A549 (cell line): ENCODE results near the gene ACTR8. TPM values are rescaled to one million over a fixed set of nuclear protein-coding genes. Genes with fewer than 3 reads are reported as not detected.
"Not testable (repeated sequence)": the region's sequence is repeated elsewhere in the genome, so short reads cannot be mapped to it uniquely, and the experiment has no call there.

Experiments
- ATAC-seq, 2 experiments: fragments of 200-7000 bp in 1 of 2; fragments of >200 bp in 1 of 2; cut with Nextera tagmentation in 1 of 2; cut with Tn5 transposase in 1 of 2; 3 replicates each; pipeline versions ENCODE4 v1.8.0 to v1.9.1; 2018 to 2020; ENCODE audit warnings: mild to moderate bottlenecking in 1 of 2, moderate library complexity in 1 of 2
- CTCF ChIA-PET: fragments of 300-600 bp; sonication (Branson Sonifier 250); formaldehyde crosslinking; extraction: SDS; loops from one replicate; lab custom pipeline; 2021; ENCODE audit warnings: antibody characterized with exemption, inconsistent platforms; lab: Yijun Ruan, JAX
- POLR2A ChIA-PET: fragments of 350-600 bp; formaldehyde crosslinking; extraction: SDS; loops from one replicate; lab custom pipeline; 2021; ENCODE audit warnings: antibody characterized with exemption, inconsistent platforms; lab: Yijun Ruan, JAX
- DNase-seq, 2 experiments: peaks; one replicate each; pipeline versions ENCODE4 v3.0.0 to v3.0.0-alpha.2; 2011 to 2016; ENCODE audit warnings: low read depth in 1 of 2, low spot score in 1 of 2
- FAIRE-seq: peaks from 2 replicates; lab custom pipeline; 2011; peaks lifted over from hg19 to GRCh38; lab: Jason Lieb, UNC
- H3K27ac ChIP-seq, 2 experiments: fragments of >200 bp; sonication (Bioruptor Twin); formaldehyde crosslinking; 3 replicates each; pipeline ENCODE4 v1.5.1; 2016 to 2017
- H3K4me1 ChIP-seq: fragments of >200 bp; sonication (Bioruptor Twin); formaldehyde crosslinking; 3 replicates; pipeline ENCODE4 v1.6.1; 2016
- H3K4me2 ChIP-seq: fragments of >200 bp; sonication (Bioruptor Twin); formaldehyde crosslinking; 3 replicates; pipeline ENCODE4 v1.6.1; 2016
- H3K4me3 ChIP-seq: fragments of >200 bp; sonication (Bioruptor Twin); formaldehyde crosslinking; 3 replicates; pipeline ENCODE4 v1.5.1; 2016
- H3K9me3 ChIP-seq: fragments of >200 bp; sonication (Bioruptor Twin); formaldehyde crosslinking; 3 replicates; pipeline ENCODE4 v1.6.1; 2016
- BCL3 ChIP-seq: fragments of >200 bp; sonication (Bioruptor Twin); formaldehyde crosslinking; IDR thresholded peaks from 3 replicates; pipeline ENCODE4 v1.6.1; 2016
- CHD2 ChIP-seq: fragments of 150-350 bp; IDR thresholded peaks from 2 replicates; pipeline ENCODE4 v1.6.1; 2014; ENCODE audit warnings: low read length; ENCODE audit not compliant: partially characterized antibody
- FOXS1 ChIP-seq: fragments of 250-450 bp; sonication (Bioruptor Pico); IDR thresholded peaks from 2 replicates; pipeline ENCODE4 v1.5.0; 2020; ENCODE audit warnings: mild to moderate bottlenecking, moderate library complexity
- HDAC2 ChIP-seq: fragments of 200-600 bp; sonication (generic); IDR thresholded peaks from 2 replicates; pipeline ENCODE4 v1.6.1; 2016
- HOXA7 ChIP-seq: fragments of 250-450 bp; sonication (Bioruptor Pico); IDR thresholded peaks from 2 replicates; pipeline ENCODE4 v1.5.0; 2020; ENCODE audit warnings: mild to moderate bottlenecking, moderate library complexity
- JUN ChIP-seq, 2 experiments: fragments of >200 bp; sonication (Bioruptor Twin); formaldehyde crosslinking; IDR thresholded peaks; 2 replicates in 1 of 2; 3 replicates in 1 of 2; pipeline ENCODE4 v1.6.1; 2016 to 2017
- MAFK ChIP-seq: fragments of 450-650 bp; IDR thresholded peaks from 2 replicates; pipeline ENCODE4 v1.6.1; 2014; ENCODE audit not compliant: partially characterized antibody
- PHF8 ChIP-seq: fragments of 200-600 bp; sonication (generic); IDR thresholded peaks from 2 replicates; pipeline ENCODE4 v1.6.1; 2016; ENCODE audit warnings: low read depth, mild to moderate bottlenecking, antibody characterized with exemption, moderate library complexity, borderline replicate concordance
- POLR2A ChIP-seq: IDR thresholded peaks from 2 replicates; pipeline ENCODE4 v1.6.1; 2012; ENCODE audit warnings: mild to moderate bottlenecking, low read length
- RAD21 ChIP-seq, 2 experiments: fragments of >200 bp in 1 of 2; sonication (Bioruptor Twin) in 1 of 2; formaldehyde crosslinking in 1 of 2; IDR thresholded peaks in 1 of 2; conservative IDR thresholded peaks in 1 of 2; 2 replicates in 1 of 2; 3 replicates in 1 of 2; pipeline ENCODE4 v1.6.1; 2012 to 2018; ENCODE audit warnings: inconsistent platforms in 1 of 2
- WGBS: methylation state at CpG from one replicate; pipeline ENCODE4 v1.1.6; 2017; ENCODE audit errors: missing lambda C conversion rate; 5-methylcytosine and 5-hydroxymethylcytosine counted together
- polyA minus RNA-seq: library from RNA; depleted of rRNA, polyadenylated mRNA; stranded (reverse); fragments of >200 nt; gene quantifications from 2 replicates; pipeline ENCODE4 v1.2.3, GENCODE V29; 2011; rRNA and poly(A)+ RNA removed
- polyA plus RNA-seq, 4 experiments: library from polyadenylated mRNA; depleted of rRNA in 3 of 4; stranded (reverse); fragments of >200 nt; fragmentation: RNase III in 1 of 4; extraction: RNeasy Plus Mini Kit Qiagen cat#74134 plus additional on column Dnase treatment in 1 of 4; gene quantifications; 2 replicates in 3 of 4; 3 replicates in 1 of 4; pipeline ENCODE4 v1.2.3, GENCODE V29; 2011 to 2017
- TF ChIP-seq, protein P1 (sequence below): fragments of 150-350 bp; IDR thresholded peaks from 2 replicates; pipeline ENCODE4 v1.6.1; 2014; ENCODE audit warnings: low read depth, mild to moderate bottlenecking, low read length

The ACTR8 gene, protein sequence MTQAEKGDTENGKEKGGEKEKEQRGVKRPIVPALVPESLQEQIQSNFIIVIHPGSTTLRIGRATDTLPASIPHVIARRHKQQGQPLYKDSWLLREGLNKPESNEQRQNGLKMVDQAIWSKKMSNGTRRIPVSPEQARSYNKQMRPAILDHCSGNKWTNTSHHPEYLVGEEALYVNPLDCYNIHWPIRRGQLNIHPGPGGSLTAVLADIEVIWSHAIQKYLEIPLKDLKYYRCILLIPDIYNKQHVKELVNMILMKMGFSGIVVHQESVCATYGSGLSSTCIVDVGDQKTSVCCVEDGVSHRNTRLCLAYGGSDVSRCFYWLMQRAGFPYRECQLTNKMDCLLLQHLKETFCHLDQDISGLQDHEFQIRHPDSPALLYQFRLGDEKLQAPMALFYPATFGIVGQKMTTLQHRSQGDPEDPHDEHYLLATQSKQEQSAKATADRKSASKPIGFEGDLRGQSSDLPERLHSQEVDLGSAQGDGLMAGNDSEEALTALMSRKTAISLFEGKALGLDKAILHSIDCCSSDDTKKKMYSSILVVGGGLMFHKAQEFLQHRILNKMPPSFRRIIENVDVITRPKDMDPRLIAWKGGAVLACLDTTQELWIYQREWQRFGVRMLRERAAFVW
- polyA plus RNA-seq (2011; rRNA removed) = 18.0 and 19.4 TPM in 2 replicates
- 6.7 and 7.6 TPM in 2 replicates for polyA plus RNA-seq (2012; cell fraction: cytosol; rRNA removed)
- 5.9 and 9.2 TPM in 2 replicates for polyA plus RNA-seq (2012; cell fraction: nucleus; rRNA removed)
- polyA plus RNA-seq (2017; fragmentation: RNase III; extraction: RNeasy Plus Mini Kit Qiagen cat#74134 plus additional on column Dnase treatment) = 12.5 to 14.1 TPM (median 12.8 TPM) in 3 replicates
- 14.2 and 17.1 TPM in 2 replicates for polyA minus RNA-seq

GRCh38 chr3:53881691-53882593, at the start of gene ACTR8:
Gene ACTR8, minus strand, starts transcription at chr3:53882152. Its CDS starts 51 bp downstream, at chr3:53882101.
- 10% methylated on average over 13 of the region's 65 CpGs for WGBS
- ATAC-seq (peak; percentile 93 to 98), DNase-seq (peak; percentile 52 to 76), FAIRE-seq (no peak)
- peak within 1 kb of the TSS; percentile 72 for H3K4me3 ChIP-seq
- peak within 1 kb of the TSS; percentile 79 for H3K4me2 ChIP-seq
- H3K9me3 ChIP-seq = no peaks in the 10 kb centered on the region
- ChIA-PET POLR2A (interaction anchor here (0.6 kb wide), 1 partner anchor 10 kb away, joined by 3 read pairs; no protein-coding TSS in a partner anchor), CTCF (interaction anchor here (1.7 kb wide), 1 partner anchor 9 kb away, joined by 6 read pairs; no protein-coding TSS in a partner anchor)
- H3K4me1 ChIP-seq = peaks cover 10% of the 10 kb centered on the region
- 0 out of 3 replicates have a peak, but pooled peaks have one; percentile 60 for TF ChIP-seq BCL3
- TF ChIP-seq JUN (IDR thresholded peaks at IDR 0.05) = peak; percentile 42 to 65; a peak in 2 of 5 replicates
- TF ChIP-seq, protein P1, sequence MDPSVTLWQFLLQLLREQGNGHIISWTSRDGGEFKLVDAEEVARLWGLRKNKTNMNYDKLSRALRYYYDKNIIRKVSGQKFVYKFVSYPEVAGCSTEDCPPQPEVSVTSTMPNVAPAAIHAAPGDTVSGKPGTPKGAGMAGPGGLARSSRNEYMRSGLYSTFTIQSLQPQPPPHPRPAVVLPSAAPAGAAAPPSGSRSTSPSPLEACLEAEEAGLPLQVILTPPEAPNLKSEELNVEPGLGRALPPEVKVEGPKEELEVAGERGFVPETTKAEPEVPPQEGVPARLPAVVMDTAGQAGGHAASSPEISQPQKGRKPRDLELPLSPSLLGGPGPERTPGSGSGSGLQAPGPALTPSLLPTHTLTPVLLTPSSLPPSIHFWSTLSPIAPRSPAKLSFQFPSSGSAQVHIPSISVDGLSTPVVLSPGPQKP = no peak
- TF ChIP-seq HOXA7 (CRISPR knock-in tag) = no peak
- TF ChIP-seq HDAC2 = no peak
- peak; percentile 46; the same call in 1 of the 2 replicates for TF ChIP-seq PHF8
- peak; percentile 92 for TF ChIP-seq POLR2A
- peak within 1 kb of the TSS; percentile 91 for H3K27ac ChIP-seq

DNA sequence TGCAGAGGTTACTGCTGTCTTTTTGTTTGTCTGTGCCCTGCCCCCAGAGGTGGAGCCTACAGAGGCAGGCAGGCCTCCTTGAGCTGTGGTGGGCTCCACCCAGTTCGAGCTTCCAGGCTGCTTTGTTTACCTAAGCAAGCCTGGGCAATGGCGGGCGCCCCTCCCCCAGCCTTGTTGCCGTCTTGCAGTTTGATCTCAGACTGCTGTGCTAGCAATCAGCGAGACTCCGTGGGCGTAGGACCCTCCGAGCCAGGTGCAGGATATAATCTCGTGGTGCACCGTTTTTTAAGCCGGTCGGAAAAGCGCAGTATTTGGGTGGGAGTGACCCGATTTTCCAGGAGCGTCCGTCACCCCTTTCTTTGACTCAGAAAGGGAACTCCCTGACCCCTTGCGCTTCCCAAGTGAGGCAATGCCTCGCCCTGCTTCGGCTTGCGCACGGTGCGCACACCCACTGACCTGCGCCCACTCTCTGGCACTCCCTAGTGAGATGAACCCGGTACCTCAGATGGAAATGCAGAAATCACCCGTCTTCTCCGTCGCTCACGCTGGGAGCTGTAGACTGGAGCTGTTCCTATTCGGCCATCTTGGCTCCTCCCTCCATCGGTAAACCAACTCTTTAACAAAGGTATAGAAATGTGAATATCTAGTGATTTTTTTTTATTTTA, 45.4 kb upstream of the ACTR8 start:
- H3K9me3 ChIP-seq, H3K4me2 ChIP-seq, DNase-seq, H3K4me1 ChIP-seq, H3K4me3 ChIP-seq, FAIRE-seq, H3K27ac ChIP-seq, POLR2A ChIA-PET, ATAC-seq: not testable (repeated sequence)
- CTCF ChIA-PET = interaction anchor here (3.1 kb wide), 1 partner anchor 11 kb away, joined by 21 read pairs; no protein-coding TSS in a partner anchor
- 70% methylated on average over 21 of the region's 30 CpGs for WGBS

DNA sequence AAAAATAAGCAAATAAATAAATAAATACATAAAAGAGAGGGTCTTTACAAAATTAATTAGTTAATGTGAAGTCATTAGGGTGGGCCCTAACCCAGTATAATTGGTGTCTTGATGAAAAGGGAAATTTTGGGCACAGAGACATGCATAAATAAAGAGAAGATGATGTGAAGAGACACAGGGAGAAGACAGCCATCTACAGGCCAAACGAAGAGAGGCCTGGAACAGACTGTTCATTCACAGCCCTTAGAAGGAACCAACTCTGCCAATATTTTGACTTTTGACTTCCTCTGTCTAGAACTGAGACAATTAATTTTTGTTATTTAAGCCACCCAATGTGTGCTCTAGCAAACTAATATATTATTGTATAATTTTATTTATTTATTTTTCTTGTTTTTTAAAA, 39.3 kb upstream of the ACTR8 start:
- ChIA-PET POLR2A (no interaction called here), CTCF (interaction anchor here (1.3 kb wide), 1 partner anchor 188 kb away, joined by 3 read pairs; no protein-coding TSS in a partner anchor)
- FAIRE-seq = no peak
- Histone ChIP-seq H3K27ac (no peak overlapping the region), H3K4me2 (no peak overlapping the region), H3K9me3 (no peaks in the 10 kb centered on the region), H3K4me3 (no peak overlapping the region), H3K4me1 (no peaks in the 10 kb centered on the region)
- TF ChIP-seq, protein P1 = no peak
- TF ChIP-seq RAD21 (conservative IDR thresholded peaks at IDR 0.05 in 1 of 2, IDR thresholded peaks at IDR 0.05 in 1 of 2) (peak; percentile 24 to 41; a peak in 3 of 5 replicates), FOXS1 (CRISPR knock-in tag) (no peak), MAFK (no peak), CHD2 (no peak)
- 0% methylated on average over 1 of the region's 1 CpG for whole genome bisulfite sequencing
- peak in 1 of 2 experiments; percentile 52; a peak in 2 of 6 replicates for ATAC-seq
- peak in 1 of 2 experiments; percentile 20 for DNase-seq
